ENCODE measurements around the gene LDHD.

Gene LDHD

DNA sequence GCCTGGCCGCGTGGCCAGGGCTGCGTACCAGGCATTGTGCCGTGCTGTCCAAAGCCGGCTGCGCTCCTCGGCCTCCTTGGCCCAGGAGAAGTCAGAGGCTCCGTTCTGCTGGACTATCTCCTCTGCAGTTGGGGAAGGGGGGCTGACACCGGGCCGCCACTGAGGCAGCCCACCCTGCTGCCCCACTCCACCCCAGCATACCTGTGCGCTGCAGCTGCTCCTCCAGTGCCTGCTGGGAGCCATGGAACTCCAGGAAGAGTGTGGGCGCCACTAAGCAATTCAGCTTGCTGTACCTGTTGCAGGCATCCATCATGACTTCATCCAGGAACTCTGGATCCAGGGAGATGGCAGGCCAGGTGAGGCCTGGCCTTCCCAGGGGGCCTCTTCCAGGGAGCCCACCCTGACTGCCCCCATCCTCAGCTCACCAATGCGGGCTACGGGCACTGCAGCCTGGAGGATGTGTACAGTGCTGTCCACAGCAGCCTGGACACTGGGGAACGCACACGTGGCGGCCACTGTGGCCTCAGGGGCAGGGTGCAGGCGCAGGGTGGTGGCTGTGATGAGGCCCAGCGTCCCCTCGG is 2.9 kb downstream of the LDHD start:
- Histone ChIP-seq H3K27ac (no peak overlapping the region), H3K36me3 (ENCODE audit: insufficient read depth) (no peaks in the 10 kb centered on the region), H3K27me3 (ENCODE audit: insufficient read depth, low read depth) (no peaks in the 10 kb centered on the region), H3K4me2 (no peak overlapping the region), H3K79me2 (ENCODE audit: insufficient read depth, low read depth) (no peaks in the 10 kb centered on the region), H3K9ac (no peak overlapping the region), H3K4me3 (IDR thresholded peaks at IDR 0.05; ENCODE audit: insufficient read depth, low read depth, low read length) (no peak overlapping the region), H2AFZ (ENCODE audit: low read depth) (no peak overlapping the region), H4K20me1 (ENCODE audit: insufficient read depth) (no peaks in the 10 kb centered on the region), H3K4me1 (ENCODE audit: low read depth, poor library complexity, severe bottlenecking) (no peaks in the 10 kb centered on the region)
- no peak for TF ChIP-seq CTCF (conservative IDR thresholded peaks at IDR 0.05; ENCODE audit: low read depth, low read length)

DNA sequence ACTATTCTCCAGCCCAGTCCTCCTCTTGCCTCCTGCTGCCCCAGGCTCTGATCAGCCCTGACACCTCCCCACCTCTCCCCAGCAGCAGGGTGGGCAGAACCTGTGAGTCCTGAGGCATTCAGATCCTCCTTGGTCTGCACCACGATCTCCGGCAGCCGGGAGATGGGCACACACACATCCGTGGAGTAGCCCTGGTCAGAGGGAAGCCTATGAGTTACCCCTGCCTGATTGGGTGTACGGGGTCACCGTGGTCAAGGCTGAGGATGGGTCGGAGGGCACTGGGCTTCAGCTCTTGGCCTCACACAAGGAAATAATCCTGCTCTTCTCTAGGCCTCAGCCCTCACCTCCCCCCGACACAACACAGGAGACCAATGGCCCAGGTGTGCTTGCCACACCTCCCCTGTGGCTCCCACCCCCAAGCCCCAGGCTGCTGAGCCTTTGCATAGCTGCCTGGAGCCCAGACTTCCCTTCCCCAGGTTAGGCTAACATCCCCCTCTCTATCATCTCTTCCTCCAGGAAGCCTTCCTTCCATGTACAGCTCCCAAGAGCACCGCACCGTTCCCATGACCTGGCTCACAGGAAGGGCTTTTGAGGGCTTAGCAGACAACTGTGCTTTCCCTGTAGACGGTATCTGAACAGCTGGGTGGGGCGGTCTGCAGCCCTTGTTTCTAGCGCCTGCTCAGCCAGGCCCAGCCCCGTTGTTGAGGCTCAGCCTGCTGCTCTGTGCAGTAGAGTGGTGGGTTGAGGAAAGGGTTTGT is 3.7 kb downstream of the LDHD start:
- Histone ChIP-seq H3K36me3 (ENCODE audit: insufficient read depth) (no peaks in the 10 kb centered on the region), H3K4me1 (ENCODE audit: low read depth, poor library complexity, severe bottlenecking) (no peaks in the 10 kb centered on the region), H3K4me3 (IDR thresholded peaks at IDR 0.05; ENCODE audit: insufficient read depth, low read depth, low read length) (no peak overlapping the region), H3K79me2 (ENCODE audit: insufficient read depth, low read depth) (no peaks in the 10 kb centered on the region), H4K20me1 (ENCODE audit: insufficient read depth) (no peaks in the 10 kb centered on the region), H2AFZ (ENCODE audit: low read depth) (no peak overlapping the region), H3K9ac (no peak overlapping the region), H3K27me3 (ENCODE audit: insufficient read depth, low read depth) (no peaks in the 10 kb centered on the region), H3K4me2 (no peak overlapping the region), H3K27ac (no peak overlapping the region)
- TF ChIP-seq CTCF (conservative IDR thresholded peaks at IDR 0.05; ENCODE audit: low read depth, low read length), result no peak

DNA sequence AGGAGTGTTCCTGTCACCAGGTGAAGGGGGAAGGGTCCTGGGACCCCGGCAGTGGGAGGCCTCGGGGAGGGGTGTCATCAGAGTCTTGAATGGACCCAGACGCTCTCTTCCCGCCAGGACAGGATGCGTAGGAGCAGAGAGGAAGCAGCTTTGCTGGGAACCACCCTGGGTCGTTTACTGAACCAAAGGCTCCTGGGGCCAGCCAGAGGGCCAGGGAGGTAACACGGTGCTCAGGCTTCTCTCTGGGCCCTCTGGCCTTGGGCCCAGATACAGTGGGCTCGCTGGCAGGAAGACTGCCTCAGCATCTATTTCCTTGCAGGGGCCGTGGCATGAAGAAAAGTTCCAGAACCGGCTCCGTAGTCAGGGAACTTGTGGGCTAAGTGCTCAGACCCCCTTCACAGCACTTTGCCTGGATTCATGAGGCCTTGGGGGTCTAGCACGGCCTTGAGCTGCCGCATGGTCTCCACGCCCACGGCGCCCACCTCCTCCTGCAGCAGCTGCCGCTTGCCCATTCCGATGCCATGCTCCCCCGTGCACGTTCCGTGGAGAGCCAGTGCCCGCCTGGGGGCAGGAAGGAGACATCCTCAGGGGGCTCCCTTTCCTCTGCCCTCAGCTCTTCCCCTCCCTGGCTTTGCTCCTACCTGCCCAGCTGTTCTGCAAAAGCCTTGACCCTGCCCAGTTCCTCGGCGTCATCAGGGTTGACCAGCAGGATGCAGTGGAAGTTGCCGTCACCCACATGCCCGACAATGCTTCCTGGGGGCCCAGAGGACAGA is 4.4 kb downstream of the LDHD start:
- Histone ChIP-seq H2AFZ (ENCODE audit: low read depth) (no peak overlapping the region; the same call in 1 of the 2 replicates), H3K9ac (no peak overlapping the region), H3K36me3 (ENCODE audit: insufficient read depth) (no peaks in the 10 kb centered on the region), H3K4me1 (ENCODE audit: low read depth, poor library complexity, severe bottlenecking) (no peaks in the 10 kb centered on the region), H3K27ac (no peak overlapping the region), H4K20me1 (ENCODE audit: insufficient read depth) (no peaks in the 10 kb centered on the region), H3K27me3 (ENCODE audit: insufficient read depth, low read depth) (no peaks in the 10 kb centered on the region), H3K79me2 (ENCODE audit: insufficient read depth, low read depth) (no peaks in the 10 kb centered on the region), H3K4me2 (no peak overlapping the region), H3K4me3 (IDR thresholded peaks at IDR 0.05; ENCODE audit: insufficient read depth, low read depth, low read length) (no peak overlapping the region)
- TF ChIP-seq CTCF (conservative IDR thresholded peaks at IDR 0.05; ENCODE audit: low read depth, low read length), result no peak

DNA sequence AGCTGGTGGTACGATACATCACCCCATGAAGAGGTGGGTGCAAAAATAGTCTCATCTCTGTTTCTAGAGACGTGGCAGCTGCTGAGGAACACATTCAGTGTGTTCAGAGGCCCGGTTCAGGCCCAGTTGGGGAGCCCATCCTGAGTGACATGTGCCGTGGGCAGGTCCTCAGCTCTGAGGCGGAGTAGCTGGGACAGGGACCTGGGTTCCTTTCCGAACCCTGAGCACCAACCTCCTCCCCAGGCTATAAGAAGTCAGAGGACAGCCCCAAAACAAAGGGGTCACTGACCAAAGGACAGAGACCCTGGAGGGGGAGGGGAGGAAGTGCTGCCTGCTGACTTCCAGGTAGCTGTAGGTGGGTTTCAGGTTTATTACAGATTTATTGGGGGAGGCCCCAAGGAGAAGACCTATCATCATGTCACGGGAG is 5.1 kb downstream of the LDHD start:
- Histone ChIP-seq H3K79me2 (ENCODE audit: insufficient read depth, low read depth) (no peaks in the 10 kb centered on the region), H3K4me1 (ENCODE audit: low read depth, poor library complexity, severe bottlenecking) (no peaks in the 10 kb centered on the region), H3K27ac (no peak overlapping the region), H3K36me3 (ENCODE audit: insufficient read depth) (no peaks in the 10 kb centered on the region), H4K20me1 (ENCODE audit: insufficient read depth) (no peaks in the 10 kb centered on the region), H3K27me3 (ENCODE audit: insufficient read depth, low read depth) (no peaks in the 10 kb centered on the region), H3K4me2 (no peak overlapping the region; the same call in 1 of the 2 replicates), H2AFZ (ENCODE audit: low read depth) (peak overlapping the region; percentile 2; the same call in 1 of the 2 replicates), H3K9ac (no peak overlapping the region), H3K4me3 (IDR thresholded peaks at IDR 0.05; ENCODE audit: insufficient read depth, low read depth, low read length) (no peak overlapping the region)
- TF ChIP-seq CTCF (conservative IDR thresholded peaks at IDR 0.05; ENCODE audit: low read depth, low read length), result peak; percentile 37; the same call in 1 of the 2 replicates
